ENCODE measurements around the gene COL18A1. TPM values are rescaled to one million over a fixed set of nuclear protein-coding genes. Genes with fewer than 3 reads are reported as not detected.

Gene COL18A1
- polyA plus RNA-seq, 3 donors = 0.80 to 4.1 (median 1.1) TPM

GRCh38 chr21:45381865-45382696 lies 22.9 kb upstream of the COL18A1 start:
- WGBS (ENCODE audit: insufficient coverage) = 92% methylated on average over 24 of the region's 28 CpGs
- Histone ChIP-seq H3K4me3 (replicated peaks in 1 of 3; ENCODE audit: low read depth in 2 of 3, low read length in 3 of 3) (no peak overlapping the region), H3K27ac (ENCODE audit: low read depth in 1 of 2, low read length in 2 of 2) (no peak overlapping the region), H3K79me2 (ENCODE audit: insufficient read depth, low read length) (no peaks in the 10 kb centered on the region), H2AFZ (ENCODE audit: insufficient read depth, low read depth, low read length, poor library complexity, severe bottlenecking) (no peak overlapping the region), H3K4me1 (ENCODE audit: control insufficient read depth in 1 of 2, insufficient read depth in 2 of 2, low read length in 2 of 2) (no peaks in the 10 kb centered on the region), H3K9ac (ENCODE audit: insufficient read depth, low read length, poor library complexity, severe bottlenecking) (no peak overlapping the region), H3K27me3 (ENCODE audit: control insufficient read depth in 2 of 2, insufficient read depth in 2 of 2, low read length in 2 of 2) (no peaks in the 10 kb centered on the region), H3K9me3 (replicated peaks in 1 of 2; ENCODE audit: control insufficient read depth in 1 of 2, insufficient read depth in 1 of 2, low read length in 2 of 2) (no peaks in the 10 kb centered on the region), H4K20me1 (ENCODE audit: insufficient read depth, low read length) (no peaks in the 10 kb centered on the region), H3K4me2 (replicated peaks; ENCODE audit: extremely low read depth, low read length, poor library complexity, severe bottlenecking) (no peak overlapping the region), H3K36me3 (replicated peaks in 1 of 2; ENCODE audit: control insufficient read depth in 1 of 2, insufficient read depth in 2 of 2, low read length in 2 of 2) (no peaks in the 10 kb centered on the region)
- Mint-ChIP-seq H3K9me3 (peaks cover 0 to 9% (median 3%) of the 10 kb centered on the region in 7 donors), H3K27me3 (ENCODE audit: low read depth in 3 of 3) (peaks cover 9 to 23% (median 15%) of the 10 kb centered on the region in 3 donors), H3K27ac (no peak overlapping the region), H3K4me3 (no peak overlapping the region), H3K4me1 (no peaks in the 10 kb centered on the region), H3K36me3 (no peaks in the 10 kb centered on the region)
- no peak for DNase-seq
- TF ChIP-seq CTCF (IDR thresholded peaks at IDR 0.05) = no peak
- intact Hi-C loops (cut with micrococcal nuclease) = no loop called here

GRCh38 chr21:45382697-45382997 lies 22.3 kb upstream of the COL18A1 start:
- no peak for DNase-seq
- Histone ChIP-seq H4K20me1 (ENCODE audit: insufficient read depth, low read length) (no peaks in the 10 kb centered on the region), H3K4me2 (replicated peaks; ENCODE audit: extremely low read depth, low read length, poor library complexity, severe bottlenecking) (no peak overlapping the region), H3K79me2 (ENCODE audit: insufficient read depth, low read length) (no peaks in the 10 kb centered on the region), H3K4me1 (ENCODE audit: control insufficient read depth in 1 of 2, insufficient read depth in 2 of 2, low read length in 2 of 2) (no peaks in the 10 kb centered on the region), H3K4me3 (replicated peaks in 1 of 3; ENCODE audit: low read depth in 2 of 3, low read length in 3 of 3) (no peak overlapping the region), H3K9ac (ENCODE audit: insufficient read depth, low read length, poor library complexity, severe bottlenecking) (no peak overlapping the region), H3K36me3 (replicated peaks in 1 of 2; ENCODE audit: control insufficient read depth in 1 of 2, insufficient read depth in 2 of 2, low read length in 2 of 2) (no peaks in the 10 kb centered on the region), H3K9me3 (replicated peaks in 1 of 2; ENCODE audit: control insufficient read depth in 1 of 2, insufficient read depth in 1 of 2, low read length in 2 of 2) (no peaks in the 10 kb centered on the region), H2AFZ (ENCODE audit: insufficient read depth, low read depth, low read length, poor library complexity, severe bottlenecking) (no peak overlapping the region), H3K27ac (ENCODE audit: low read depth in 1 of 2, low read length in 2 of 2) (no peak overlapping the region), H3K27me3 (ENCODE audit: control insufficient read depth in 2 of 2, insufficient read depth in 2 of 2, low read length in 2 of 2) (no peaks in the 10 kb centered on the region)
- no peak overlapping the region for H3K27ac Mint-ChIP-seq
- H3K36me3 Mint-ChIP-seq = no peaks in the 10 kb centered on the region
- peaks cover 7 to 19% (median 14%) of the 10 kb centered on the region in 3 donors for H3K27me3 Mint-ChIP-seq (ENCODE audit: low read depth in 3 of 3)
- 92% methylated on average over 10 of the region's 10 CpGs for WGBS (ENCODE audit: insufficient coverage)
- H3K4me3 Mint-ChIP-seq = no peak overlapping the region
- H3K4me1 Mint-ChIP-seq = no peaks in the 10 kb centered on the region
- intact Hi-C loops (cut with micrococcal nuclease) = no loop called here
- TF ChIP-seq CTCF (IDR thresholded peaks at IDR 0.05) = no peak
- H3K9me3 Mint-ChIP-seq = peaks cover 0 to 4% (median 0%) of the 10 kb centered on the region in 7 donors

Data from CD14-positive monocyte (primary cell).